ENCODE results near the gene EVI5L.

DNA sequence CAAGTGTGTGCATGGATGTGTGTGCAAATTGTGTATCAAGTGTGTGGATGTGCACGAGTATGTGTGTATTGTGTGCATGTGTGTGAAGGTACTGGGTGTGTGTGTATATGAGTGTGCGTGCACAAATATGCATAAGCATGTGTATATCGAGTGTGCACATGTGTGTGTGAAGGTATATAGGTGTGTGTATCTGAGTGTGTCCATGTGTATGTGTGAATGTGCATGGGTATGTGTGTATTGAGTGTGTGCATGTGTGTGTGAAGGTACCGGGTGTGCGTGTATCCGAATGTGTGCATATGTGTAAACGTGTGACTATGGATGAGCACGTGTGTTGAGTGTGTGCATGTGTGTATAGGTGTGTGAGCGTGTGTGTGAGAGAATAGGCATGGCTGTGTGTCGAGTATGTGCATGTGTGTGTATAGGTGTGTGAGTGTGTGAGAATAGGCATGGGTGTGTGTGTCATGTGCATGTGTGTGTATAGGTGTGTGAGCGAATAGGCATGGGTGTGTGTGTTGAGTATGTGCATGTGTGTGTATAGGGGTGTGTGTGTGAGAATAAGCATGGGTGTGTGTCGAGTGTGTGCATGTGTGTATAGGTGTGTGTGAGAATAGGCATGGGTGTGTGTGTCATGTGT, 12.8 kb downstream of the EVI5L start:
- TF ChIP-seq, protein P1, sequence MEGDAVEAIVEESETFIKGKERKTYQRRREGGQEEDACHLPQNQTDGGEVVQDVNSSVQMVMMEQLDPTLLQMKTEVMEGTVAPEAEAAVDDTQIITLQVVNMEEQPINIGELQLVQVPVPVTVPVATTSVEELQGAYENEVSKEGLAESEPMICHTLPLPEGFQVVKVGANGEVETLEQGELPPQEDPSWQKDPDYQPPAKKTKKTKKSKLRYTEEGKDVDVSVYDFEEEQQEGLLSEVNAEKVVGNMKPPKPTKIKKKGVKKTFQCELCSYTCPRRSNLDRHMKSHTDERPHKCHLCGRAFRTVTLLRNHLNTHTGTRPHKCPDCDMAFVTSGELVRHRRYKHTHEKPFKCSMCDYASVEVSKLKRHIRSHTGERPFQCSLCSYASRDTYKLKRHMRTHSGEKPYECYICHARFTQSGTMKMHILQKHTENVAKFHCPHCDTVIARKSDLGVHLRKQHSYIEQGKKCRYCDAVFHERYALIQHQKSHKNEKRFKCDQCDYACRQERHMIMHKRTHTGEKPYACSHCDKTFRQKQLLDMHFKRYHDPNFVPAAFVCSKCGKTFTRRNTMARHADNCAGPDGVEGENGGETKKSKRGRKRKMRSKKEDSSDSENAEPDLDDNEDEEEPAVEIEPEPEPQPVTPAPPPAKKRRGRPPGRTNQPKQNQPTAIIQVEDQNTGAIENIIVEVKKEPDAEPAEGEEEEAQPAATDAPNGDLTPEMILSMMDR (IDR thresholded peaks at IDR 0.05), result no peak
- TF ChIP-seq POLR2A (IDR thresholded peaks at IDR 0.05), result no peak
